T-helper 2 cell treated with Interferon-gamma antibody and Interleukin-4, amounts not matched to agents 100 ng/mL and 5 ng/mL, for 36 hours (primary cell): ENCODE measurements around the gene DOC2A. TPM values are rescaled to one million over a fixed set of nuclear protein-coding genes. Genes with fewer than 3 reads are reported as not detected.

ENCODE experiments used
- intact Hi-C: fragments of 100-400 bp; cut with micrococcal nuclease; formaldehyde crosslinking; loops from one replicate; pipeline ENCODE4 v1.15.1; 2023
- total RNA-seq: library from RNA; stranded (reverse); gene quantifications from 2 replicates; pipeline ENCODE4 v1.2.3, GENCODE V29; 2022

The DOC2A gene
- total RNA-seq, 1 donor from 2014 or later, result 0.25 TPM

- intact Hi-C loops, result no loop called here
Observed at GRCh38 chr16:30005341-30006094, 5.3 kb downstream of the DOC2A start.

DNA sequence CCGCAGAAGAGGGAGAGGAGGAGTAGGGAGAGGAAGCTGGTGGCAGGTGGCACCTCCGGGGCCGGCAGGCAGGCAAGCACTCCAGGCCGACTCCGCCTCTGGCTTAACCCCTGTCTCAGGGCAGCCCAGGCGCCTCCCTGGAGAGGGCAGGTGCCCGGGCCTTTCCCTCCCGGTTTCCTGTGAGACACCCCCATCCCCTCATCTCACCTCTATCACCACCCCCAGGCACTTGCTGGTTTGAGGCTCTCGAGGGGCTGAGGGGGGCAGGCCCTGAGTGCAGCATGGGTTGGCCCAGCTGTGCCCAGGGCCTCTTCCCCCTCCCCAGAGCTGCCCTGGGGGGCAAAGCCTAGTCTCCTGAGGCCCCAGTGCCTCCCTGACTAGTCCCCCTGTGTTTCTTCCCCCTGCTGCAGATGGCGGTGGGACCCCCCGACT is 6.0 kb downstream of the DOC2A start:
- intact Hi-C loops, result no loop called here

- intact Hi-C loops, result no loop called here
Observed at GRCh38 chr16:30004424-30004776, 6.4 kb downstream of the DOC2A start.

- intact Hi-C loops, result no loop called here
Observed at GRCh38 chr16:30003670-30004423, 7.0 kb downstream of the DOC2A start.

- intact Hi-C loops, result no loop called here
Observed at GRCh38 chr16:30002614-30003346, 8.0 kb downstream of the DOC2A start.

- intact Hi-C loops, result no loop called here
Observed at GRCh38 chr16:30000735-30001631, 9.8 kb downstream of the DOC2A start.

DNA sequence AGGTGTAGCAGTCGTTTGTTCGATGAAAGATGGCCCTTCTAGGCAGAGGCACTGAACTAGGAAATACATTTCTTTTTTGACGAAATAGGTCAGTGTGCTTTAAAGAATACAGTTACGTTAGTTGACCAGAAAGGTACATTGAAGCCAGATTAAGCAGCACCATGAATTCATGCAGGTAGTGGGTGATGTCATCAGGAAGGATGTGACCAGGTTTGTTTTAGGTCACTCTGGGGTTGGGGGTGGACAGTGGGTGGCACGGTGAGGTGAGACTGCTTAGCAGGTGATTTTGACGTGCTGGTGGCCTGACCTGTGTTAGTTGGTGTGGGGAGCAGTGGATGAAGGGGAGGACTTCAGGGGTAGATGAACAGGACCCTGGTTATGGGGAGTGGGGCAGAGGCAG is 11.2 kb downstream of the DOC2A start:
- intact Hi-C loops, result loop anchor here (5.0 kb wide), 1 partner anchor 182 kb away; the partner anchor contains the start of gene PAGR1

GRCh38 chr16:29996766-29997250 is 14.0 kb downstream of the DOC2A start:
- intact Hi-C loops, result loop anchor here (1.0 to 5.0 kb wide), 4 partner anchors 24 to 180 kb away; partner anchors contain the start of genes CDIPT, KCTD13, PAGR1 and TAOK2

- intact Hi-C loops, result loop anchor here (1.0 to 5.0 kb wide), 4 partner anchors 23 to 179 kb away; partner anchors contain the start of genes CDIPT, KCTD13, PAGR1 and TAOK2
Observed at GRCh38 chr16:29995911-29996765, 14.7 kb downstream of the DOC2A start, which contains the start of gene INO80E. INO80E (plus strand) TSS chr16:29996241; CDS start chr16:29996311, 70 bp downstream.

DNA sequence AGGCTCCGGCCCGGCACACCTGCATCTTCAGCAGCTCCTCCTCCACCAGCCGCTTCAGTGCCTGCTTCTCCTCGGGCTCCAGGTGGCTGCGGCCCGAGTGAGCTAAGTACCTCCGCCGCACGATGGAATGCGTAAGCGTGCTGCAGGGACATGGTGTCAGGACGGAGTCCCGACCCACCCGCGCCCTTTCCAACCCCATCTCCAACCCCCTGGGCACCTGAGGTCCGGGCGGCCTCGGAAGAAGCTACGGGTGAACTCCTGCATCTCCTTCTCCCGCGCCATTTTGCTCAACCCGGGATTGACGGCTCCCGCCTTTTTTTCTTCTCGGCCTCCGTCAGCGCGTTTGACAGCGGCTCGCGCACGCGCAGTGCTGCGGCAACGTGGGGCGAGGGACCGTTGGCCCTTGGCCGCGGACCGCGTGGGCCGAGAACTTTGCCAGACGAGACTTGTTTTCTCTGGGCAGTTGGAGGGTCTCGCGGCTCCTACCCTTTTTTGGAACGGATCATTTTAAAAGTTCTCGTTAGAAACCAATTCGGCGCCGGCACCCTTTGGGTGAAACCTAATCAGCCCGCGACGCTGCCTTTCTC is 15.4 kb downstream of the DOC2A start, which contains the start of gene HIRIP3:
HIRIP3 (minus strand) TSS at position 294 of the 587 bp plus-strand sequence; CDS start at position 282, 12 bp downstream.
- intact Hi-C loops, result loop anchor here (5.0 kb wide), 1 partner anchor 178 kb away; the partner anchor contains the start of gene PAGR1

GRCh38 chr16:29994600-29995323 is 16.1 kb downstream of the DOC2A start:
- intact Hi-C loops, result loop anchor here (5.0 kb wide), 1 partner anchor 177 kb away; the partner anchor contains the start of gene PAGR1

- intact Hi-C loops, result no loop called here
Observed at GRCh38 chr16:29993903-29994599, 16.8 kb downstream of the DOC2A start.

GRCh38 chr16:29993191-29993902 is 17.5 kb downstream of the DOC2A start:
- intact Hi-C loops, result no loop called here

- intact Hi-C loops, result no loop called here
Observed at GRCh38 chr16:29992344-29992967, 18.4 kb downstream of the DOC2A start.

DNA sequence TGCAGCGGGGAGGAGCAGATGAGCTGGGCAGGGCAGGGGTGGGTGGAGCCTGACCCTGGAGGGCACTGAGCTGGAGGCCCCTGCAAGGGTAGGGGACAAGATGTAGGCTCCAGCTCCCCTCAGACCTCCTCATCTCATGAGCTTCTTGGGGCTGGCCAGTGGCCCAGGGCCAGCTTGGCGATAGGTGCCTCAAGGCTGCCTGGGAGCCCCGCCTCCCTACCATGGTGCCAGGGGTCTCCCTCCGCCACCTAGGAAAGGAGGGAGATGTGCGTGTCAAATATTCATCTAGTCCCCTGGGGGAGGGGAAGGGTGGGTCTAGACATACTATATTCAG is 19.3 kb downstream of the DOC2A start:
- intact Hi-C loops, result no loop called here

GRCh38 chr16:29990883-29991570 is 19.8 kb downstream of the DOC2A start:
- intact Hi-C loops, result no loop called here
